ENCODE data around the gene GGT5. TPM values are rescaled to one million over a fixed set of nuclear protein-coding genes. Genes with fewer than 3 reads are reported as not detected.

The GGT5 gene
- total RNA-seq, 1 donor from 2014 or later: 21.1 TPM

GRCh38 chr22:24231706-24232105, 13.2 kb downstream of the GGT5 start:
- no peaks in the 10 kb centered on the region for H3K9me3 ChIP-seq (replicated peaks)
- no peaks in the 10 kb centered on the region for H3K27me3 ChIP-seq (ENCODE audit: low read depth)
- H3K27ac ChIP-seq (replicated peaks): no peak overlapping the region
- peaks cover 8% of the 10 kb centered on the region for H3K4me1 ChIP-seq
- H3K4me3 ChIP-seq: no peak overlapping the region
- intact Hi-C loops (cut with micrococcal nuclease): no loop called here
- TF ChIP-seq CTCF (IDR thresholded peaks at IDR 0.05; ENCODE audit: borderline replicate concordance): no peak
- DNase-seq: no peak
- peaks cover 38% of the 10 kb centered on the region for H3K36me3 ChIP-seq

- intact Hi-C loops (cut with micrococcal nuclease): no loop called here
- no peak overlapping the region for H3K4me3 ChIP-seq
- peaks cover 43% of the 10 kb centered on the region for H3K36me3 ChIP-seq
- DNase-seq: peak; percentile 37
- peak; percentile 32 for TF ChIP-seq CTCF (IDR thresholded peaks at IDR 0.05; ENCODE audit: borderline replicate concordance)
- no peaks in the 10 kb centered on the region for H3K9me3 ChIP-seq (replicated peaks)
- H3K27me3 ChIP-seq (ENCODE audit: low read depth): no peaks in the 10 kb centered on the region
- peaks cover 8% of the 10 kb centered on the region for H3K4me1 ChIP-seq
- no peak overlapping the region for H3K27ac ChIP-seq (replicated peaks)
Measured at GRCh38 chr22:24230911-24231656, 13.8 kb downstream of the GGT5 start.

GRCh38 chr22:24225951-24226350, 18.9 kb downstream of the GGT5 start:
- no peak for DNase-seq
- Histone ChIP-seq H3K27me3 (ENCODE audit: low read depth) (no peaks in the 10 kb centered on the region), H3K9me3 (replicated peaks) (peaks cover 18% of the 10 kb centered on the region), H3K36me3 (peaks cover 73% of the 10 kb centered on the region), H3K27ac (replicated peaks) (no peak overlapping the region), H3K4me3 (no peak overlapping the region), H3K4me1 (peaks cover 4% of the 10 kb centered on the region)
- no peak for TF ChIP-seq CTCF (IDR thresholded peaks at IDR 0.05; ENCODE audit: borderline replicate concordance)
- intact Hi-C loops (cut with micrococcal nuclease): no loop called here

GRCh38 chr22:24225044-24225601, 19.8 kb downstream of the GGT5 start:
- TF ChIP-seq CTCF (IDR thresholded peaks at IDR 0.05; ENCODE audit: borderline replicate concordance): no peak
- Histone ChIP-seq H3K27me3 (ENCODE audit: low read depth) (no peaks in the 10 kb centered on the region), H3K4me3 (no peak overlapping the region), H3K27ac (replicated peaks) (no peak overlapping the region), H3K4me1 (no peaks in the 10 kb centered on the region), H3K36me3 (peaks cover 74% of the 10 kb centered on the region), H3K9me3 (replicated peaks) (peaks cover 18% of the 10 kb centered on the region)
- no peak for DNase-seq
- intact Hi-C loops (cut with micrococcal nuclease): no loop called here

GRCh38 chr22:24224468-24224867, 20.4 kb downstream of the GGT5 start:
- intact Hi-C loops (cut with micrococcal nuclease): no loop called here
- no peaks in the 10 kb centered on the region for H3K27me3 ChIP-seq (ENCODE audit: low read depth)
- H3K27ac ChIP-seq (replicated peaks): no peak overlapping the region
- peaks cover 18% of the 10 kb centered on the region for H3K9me3 ChIP-seq (replicated peaks)
- no peak for DNase-seq
- no peak for TF ChIP-seq CTCF (IDR thresholded peaks at IDR 0.05; ENCODE audit: borderline replicate concordance)
- peaks cover 74% of the 10 kb centered on the region for H3K36me3 ChIP-seq
- no peaks in the 10 kb centered on the region for H3K4me1 ChIP-seq
- no peak overlapping the region for H3K4me3 ChIP-seq
